Ovary (tissue), 9 donors: ENCODE results near the gene PKD1L1. TPM values are rescaled to one million over a fixed set of nuclear protein-coding genes. Genes with fewer than 3 reads are reported as not detected.
"Not testable (repeated sequence)": the region's sequence is repeated elsewhere in the genome, so short reads cannot be mapped to it uniquely, and the experiment has no call there.

Experiments used
- DNase-seq, 5 donors: peaks; one replicate each; pipeline ENCODE4 v3.0.0-alpha.2; 2019 to 2020
- H3K27ac ChIP-seq, 2 donors: fragments of 200-600 bp; one replicate each; pipeline versions ENCODE4 v1.5.1 to v1.8.0; 2019 to 2022
- H3K27me3 ChIP-seq: fragments of 200-600 bp; one replicate; pipeline ENCODE4 v1.8.0; 2022
- H3K36me3 ChIP-seq: fragments of 200-600 bp; sonication (generic); one replicate; pipeline ENCODE4 v1.5.1; 2019
- H3K4me1 ChIP-seq: one replicate; pipeline ENCODE4 v1.8.1; 2013; ENCODE audit warnings: mild to moderate bottlenecking, moderate library complexity; ENCODE audit not compliant: insufficient read depth
- H3K4me3 ChIP-seq: fragments of 200-600 bp; sonication (generic); one replicate; pipeline ENCODE4 v1.5.1; 2017
- H3K9me3 ChIP-seq, 2 donors: fragments of 200-600 bp in 1 of 2; sonication (generic) in 1 of 2; one replicate each; pipeline versions ENCODE4 v1.5.1 to v1.8.1; 2013 to 2019; ENCODE audit warnings: mild to moderate bottlenecking in 1 of 2, moderate library complexity in 1 of 2
- EP300 ChIP-seq: sonication (generic); formaldehyde crosslinking; IDR thresholded peaks from one replicate; pipeline ENCODE4 v1.6.1; 2017; ENCODE audit warnings: antibody characterized with exemption
- POLR2A ChIP-seq: fragments of 450-650 bp; IDR thresholded peaks from one replicate; pipeline ENCODE4 v1.6.1; 2017; ENCODE audit warnings: antibody characterized with exemption, mild to moderate bottlenecking, moderate library complexity
- WGBS, 3 donors: extraction: QIAGEN DNeasy Blood & Tissue Kit in 1 of 3; methylation state at CpG; one replicate each; pipeline versions ENCODE4 v1.1.5 to v1.1.7; 2013 to 2017; 5-methylcytosine and 5-hydroxymethylcytosine counted together
- intact Hi-C, 4 donors: fragments of 100-400 bp; cut with DNase I; formaldehyde crosslinking; loops; one replicate each; pipeline versions ENCODE4 v1.11.0 to v1.15.1; 2022 to 2023
- polyA plus RNA-seq, 2 donors: library from polyadenylated mRNA; stranded (reverse); fragments of 200-250 nt in 1 of 2; fragments of 350-450 nt in 1 of 2; fragmentation: Illumina TruSeq in 1 of 2; extraction: RNeasy Lipid Tissue Mini Kit (QIAGEN cat#74804) in 1 of 2; gene quantifications; one replicate each; pipeline ENCODE4 v1.2.3, GENCODE V29; 2013 to 2014
- total RNA-seq, 7 donors: library from RNA; depleted of rRNA in 2 of 7; stranded (reverse); fragments of >200 nt in 2 of 7; fragmentation: NEBNext Ultra II Directional in 3 of 7; extraction: Animal tissue kit (Norgen Biotek cat#: 25700) in 3 of 7; gene quantifications; one replicate each; pipeline versions ENCODE4 v1.1.0 to v1.2.4, GENCODE V29; 2016 to 2023
- TF ChIP-seq, protein P1 (sequence below), 3 donors: fragments of 450-650 bp in 2 of 3; fragments of 200-600 bp in 1 of 3; IDR thresholded peaks; one replicate each; pipeline versions ENCODE4 v1.5.1 to v1.8.0; 2016 to 2022; ENCODE audit warnings: antibody characterized with exemption in 3 of 3, mild to moderate bottlenecking in 1 of 3
- donor health status: DM: no; HTN: no; CAD: no; lungs with moderate emphysema.
- donor health status: DM: no; HTN: no; CAD: no.
- donor health status: Bipolar disorder and iron deficiency.
- donor health status: DM: yes; HTN: yes; CAD: no.
- donor health status: DM: no; HTN: no; CAD: no.
- donor health status: DM: yes; HTN: yes; CAD: no.

PKD1L1 gene
- total and polyA plus RNA-seq, 9 donors, result 0.11 to 0.48 (median 0.22) TPM

- WGBS, 3 donors, result 54 to 71% (median 66%) methylated on average over 6 of the region's 6 CpGs
- Histone ChIP-seq H3K4me1 (no peaks in the 10 kb centered on the region), H3K27me3 (no peaks in the 10 kb centered on the region), H3K9me3 (no peaks in the 10 kb centered on the region), H3K4me3 (no peak overlapping the region), H3K27ac (no peak overlapping the region), H3K36me3 (no peaks in the 10 kb centered on the region)
- TF ChIP-seq EP300, result no peak
- TF ChIP-seq POLR2A, result no peak
- TF ChIP-seq, protein P1, sequence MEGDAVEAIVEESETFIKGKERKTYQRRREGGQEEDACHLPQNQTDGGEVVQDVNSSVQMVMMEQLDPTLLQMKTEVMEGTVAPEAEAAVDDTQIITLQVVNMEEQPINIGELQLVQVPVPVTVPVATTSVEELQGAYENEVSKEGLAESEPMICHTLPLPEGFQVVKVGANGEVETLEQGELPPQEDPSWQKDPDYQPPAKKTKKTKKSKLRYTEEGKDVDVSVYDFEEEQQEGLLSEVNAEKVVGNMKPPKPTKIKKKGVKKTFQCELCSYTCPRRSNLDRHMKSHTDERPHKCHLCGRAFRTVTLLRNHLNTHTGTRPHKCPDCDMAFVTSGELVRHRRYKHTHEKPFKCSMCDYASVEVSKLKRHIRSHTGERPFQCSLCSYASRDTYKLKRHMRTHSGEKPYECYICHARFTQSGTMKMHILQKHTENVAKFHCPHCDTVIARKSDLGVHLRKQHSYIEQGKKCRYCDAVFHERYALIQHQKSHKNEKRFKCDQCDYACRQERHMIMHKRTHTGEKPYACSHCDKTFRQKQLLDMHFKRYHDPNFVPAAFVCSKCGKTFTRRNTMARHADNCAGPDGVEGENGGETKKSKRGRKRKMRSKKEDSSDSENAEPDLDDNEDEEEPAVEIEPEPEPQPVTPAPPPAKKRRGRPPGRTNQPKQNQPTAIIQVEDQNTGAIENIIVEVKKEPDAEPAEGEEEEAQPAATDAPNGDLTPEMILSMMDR (IDR thresholded peaks at IDR 0.05), result no peak
- no peak for DNase-seq
- intact Hi-C loops, result no loop called here
Observed at GRCh38 chr7:47932016-47932415, 16.2 kb downstream of the PKD1L1 start.

GRCh38 chr7:47931005-47932004, 17.0 kb downstream of the PKD1L1 start:
- intact Hi-C loops, result no loop called here
- 95 to 96% (median 96%) methylated on average over 18 of the region's 18 CpGs for WGBS, 3 donors
- H3K4me1 ChIP-seq, result no peaks in the 10 kb centered on the region
- TF ChIP-seq, protein P1 (IDR thresholded peaks at IDR 0.05), result no peak
- TF ChIP-seq EP300 (no peak), POLR2A (no peak)
- DNase-seq, result no peak
- H3K4me3 ChIP-seq, result no peak overlapping the region
- no peaks in the 10 kb centered on the region for H3K9me3 ChIP-seq
- H3K27me3 ChIP-seq, result no peaks in the 10 kb centered on the region
- no peaks in the 10 kb centered on the region for H3K36me3 ChIP-seq
- no peak overlapping the region for H3K27ac ChIP-seq

DNA sequence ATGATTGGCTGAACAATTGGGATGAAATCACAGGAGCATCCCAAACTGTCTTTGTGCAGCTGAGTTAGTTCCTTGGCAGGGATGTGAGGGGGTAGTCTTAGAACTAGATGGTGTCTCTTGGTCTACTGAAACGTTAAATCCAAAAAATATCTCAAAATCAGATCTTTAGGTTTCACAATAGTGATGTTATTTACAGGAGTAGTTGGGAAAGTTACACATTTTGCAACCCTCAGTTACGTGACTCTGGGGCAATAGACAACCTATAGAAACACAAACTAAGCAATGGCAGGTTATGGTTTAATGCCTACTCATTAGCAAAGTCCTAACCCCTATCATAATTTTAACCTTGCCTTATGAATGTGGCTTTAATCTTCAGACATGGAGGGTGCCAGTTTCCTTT, 24.0 kb downstream of the PKD1L1 start:
- 72 to 81% (median 75%) methylated on average over 2 of the region's 2 CpGs for WGBS, 3 donors
- intact Hi-C loops, result no loop called here

DNA sequence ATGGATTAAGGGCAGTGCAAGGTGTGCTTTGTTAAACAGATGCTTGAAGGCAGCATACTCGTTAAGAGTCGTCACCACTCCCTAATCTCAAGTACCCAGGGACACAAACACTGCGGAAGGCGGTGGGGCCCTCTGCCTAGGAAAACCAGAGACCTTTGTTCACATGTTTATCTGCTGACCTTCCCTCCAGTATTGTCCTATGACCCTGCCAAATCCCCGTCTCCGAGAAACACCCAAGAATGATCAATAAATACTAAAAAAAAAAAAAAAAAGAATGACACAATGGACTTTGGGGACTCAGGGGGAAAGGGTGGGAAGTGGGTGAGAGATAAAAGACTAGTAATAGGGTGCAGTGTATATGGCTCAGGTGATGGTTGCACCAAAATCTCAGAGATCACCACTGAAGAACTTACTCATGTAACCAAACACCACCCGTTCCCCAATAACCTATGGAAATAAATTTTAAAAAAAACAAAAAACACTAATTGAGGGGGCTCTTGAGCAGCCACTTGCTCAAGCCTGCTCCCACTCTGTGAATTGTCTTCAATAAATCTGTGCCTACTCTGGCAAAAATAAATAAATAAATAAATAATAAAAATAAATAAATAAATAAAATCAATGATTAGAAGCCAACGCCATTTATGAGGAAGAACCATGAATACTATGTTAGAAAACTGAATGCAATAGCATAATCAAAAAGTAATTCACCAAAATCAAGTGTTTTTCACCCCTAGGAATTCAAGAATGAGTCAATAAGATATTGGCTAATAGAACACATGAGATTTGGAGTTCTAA, 25.0 kb downstream of the PKD1L1 start:
- intact Hi-C loops, result not testable (repeated sequence)

More for the DNA sequence above, 24.0 kb downstream of the PKD1L1 start:
- H3K4me3 ChIP-seq, result no peak overlapping the region
- no peaks in the 10 kb centered on the region for H3K9me3 ChIP-seq
- TF ChIP-seq, protein P1 (IDR thresholded peaks at IDR 0.05), result no peak
- TF ChIP-seq POLR2A (no peak), EP300 (no peak)
- no peak for DNase-seq
- H3K4me1 ChIP-seq, result no peaks in the 10 kb centered on the region
- H3K36me3 ChIP-seq, result no peaks in the 10 kb centered on the region
- no peak overlapping the region for H3K27ac ChIP-seq
- H3K27me3 ChIP-seq, result no peaks in the 10 kb centered on the region

DNA sequence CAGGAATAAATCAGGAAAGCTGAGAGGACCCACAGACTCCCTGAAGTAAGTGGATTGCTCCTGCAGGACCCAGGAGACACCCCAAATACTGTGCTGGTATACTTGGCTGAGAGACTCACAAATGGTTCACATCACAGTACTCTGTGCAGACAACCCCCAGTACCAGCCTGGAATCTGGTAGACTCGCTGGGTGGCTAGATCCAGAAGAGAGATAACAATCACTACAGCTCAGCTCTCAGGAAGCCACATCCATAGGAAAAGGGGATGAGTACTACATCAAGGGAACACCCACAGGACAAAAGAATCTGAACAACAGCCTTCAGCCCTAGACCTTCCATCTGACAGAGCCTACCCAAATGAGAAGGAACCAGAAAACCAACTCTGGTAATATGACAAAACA, 31.8 kb downstream of the PKD1L1 start:
- H3K9me3 ChIP-seq, H3K27ac ChIP-seq, DNase-seq, H3K4me1 ChIP-seq, intact Hi-C loops, H3K27me3 ChIP-seq, H3K4me3 ChIP-seq, H3K36me3 ChIP-seq: not testable (repeated sequence)
- 56 to 78% (median 77%) methylated on average over 1 of the region's 1 CpG for WGBS, 3 donors

More for the DNA sequence above, 25.0 kb downstream of the PKD1L1 start:
- H3K4me1 ChIP-seq, H3K27me3 ChIP-seq, DNase-seq, H3K27ac ChIP-seq, H3K9me3 ChIP-seq, H3K36me3 ChIP-seq, H3K4me3 ChIP-seq: not testable (repeated sequence)
- 72 to 84% (median 78%) methylated on average over 8 of the region's 8 CpGs for WGBS, 3 donors
